Activated CD8-positive, alpha-beta memory T cell treated with anti-CD3 and anti-CD28 coated beads, Interleukin-2, amount 10 ng/mL, durations not matched to agents 7 days and 5 days (primary cell): ENCODE results near the gene PAPSS1. TPM values are rescaled to one million over a fixed set of nuclear protein-coding genes. Genes with fewer than 3 reads are reported as not detected.
"Not testable (repeated sequence)": the region's sequence is repeated elsewhere in the genome, so short reads cannot be mapped to it uniquely, and the experiment has no call there.

Experiments used
- ATAC-seq: fragments of 150-1000 bp; cut with Tn5 transposase; one replicate; pipeline ENCODE4 v1.10.0; 2021; ENCODE audit warnings: moderate library complexity
- CTCF ChIA-PET: fragments of 350-600 bp; sonication (Branson Sonifier 250); formaldehyde crosslinking; loops from one replicate; lab custom pipeline; 2021; ENCODE audit warnings: antibody characterized with exemption; lab: Charles Lee
- DNase-seq: peaks from one replicate; pipeline ENCODE4 v3.0.0-alpha.2; 2020
- H3K27ac Mint-ChIP-seq: one replicate; pipeline ENCODE4 v1.8.0; 2021; ENCODE audit warnings: mild to moderate bottlenecking, mixed read lengths
- H3K27me3 Mint-ChIP-seq: one replicate; pipeline ENCODE4 v1.8.0; 2021; ENCODE audit warnings: mixed read lengths
- H3K36me3 Mint-ChIP-seq: one replicate; pipeline ENCODE4 v1.8.0; 2021; ENCODE audit warnings: mild to moderate bottlenecking, mixed read lengths
- H3K4me1 Mint-ChIP-seq: one replicate; pipeline ENCODE4 v1.8.0; 2021; ENCODE audit warnings: mixed read lengths
- H3K4me3 Mint-ChIP-seq: one replicate; pipeline ENCODE4 v1.8.0; 2021; ENCODE audit warnings: mild to moderate bottlenecking, moderate library complexity, mixed read lengths
- H3K9me3 Mint-ChIP-seq: one replicate; pipeline ENCODE4 v1.8.0; 2022; ENCODE audit warnings: low read depth, mixed read lengths
- total RNA-seq, 2 experiments: library from RNA; stranded (reverse); gene quantifications; one replicate each; pipeline ENCODE4 v1.2.3, GENCODE V29; 2021

The PAPSS1 gene
- total RNA-seq, 2 experiments from 2014 or later = 20.7 to 32.0 TPM

DNA sequence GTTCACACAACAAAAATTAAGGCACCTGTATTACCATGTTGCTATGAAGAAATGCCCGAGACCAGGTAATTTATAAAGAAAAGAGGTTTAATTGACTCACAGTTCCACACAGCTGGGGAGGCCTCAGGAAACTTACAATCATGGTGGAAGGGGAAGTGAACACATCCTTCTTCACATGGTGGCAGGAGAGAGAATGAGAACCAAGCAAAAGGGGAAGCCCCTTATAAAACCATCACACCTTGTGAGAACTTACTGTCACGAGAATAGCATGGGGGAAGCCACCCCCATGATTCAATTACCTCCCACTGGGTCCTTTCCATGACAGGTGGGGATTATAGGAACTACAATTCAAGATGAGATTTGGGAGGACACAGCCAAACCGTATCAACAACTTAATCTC, 68.6 kb downstream of the PAPSS1 start:
- ATAC-seq, H3K27ac Mint-ChIP-seq, H3K4me3 Mint-ChIP-seq, H3K9me3 Mint-ChIP-seq, H3K4me1 Mint-ChIP-seq, CTCF ChIA-PET, H3K27me3 Mint-ChIP-seq, DNase-seq: not testable (repeated sequence)
- peaks cover 22% of the 10 kb centered on the region for H3K36me3 Mint-ChIP-seq

DNA sequence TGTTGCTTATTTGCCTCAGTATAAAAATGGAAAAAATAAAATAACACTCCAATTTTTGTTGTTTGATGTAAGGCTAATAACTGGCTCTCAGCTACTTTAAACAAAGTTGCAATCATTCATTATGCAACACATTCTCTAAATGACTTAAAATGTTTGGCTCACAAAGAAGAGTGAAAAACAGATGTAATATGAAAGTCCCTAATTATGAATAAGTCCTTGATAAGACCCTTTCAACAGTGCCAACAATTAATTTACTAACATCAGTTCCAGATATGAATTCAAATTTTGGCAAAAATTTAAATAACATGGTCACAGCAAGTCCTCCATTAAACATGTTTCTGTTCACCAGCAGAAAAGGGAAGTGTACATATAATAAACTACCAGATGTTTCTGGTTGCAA, 69.8 kb downstream of the PAPSS1 start:
- H3K27ac Mint-ChIP-seq = no peak overlapping the region
- H3K4me1 Mint-ChIP-seq = no peaks in the 10 kb centered on the region
- DNase-seq (no peak), ATAC-seq (no peak)
- no peaks in the 10 kb centered on the region for H3K27me3 Mint-ChIP-seq
- peaks cover 22% of the 10 kb centered on the region for H3K36me3 Mint-ChIP-seq
- H3K9me3 Mint-ChIP-seq = no peaks in the 10 kb centered on the region
- CTCF ChIA-PET = no interaction called here
- no peak overlapping the region for H3K4me3 Mint-ChIP-seq

DNA sequence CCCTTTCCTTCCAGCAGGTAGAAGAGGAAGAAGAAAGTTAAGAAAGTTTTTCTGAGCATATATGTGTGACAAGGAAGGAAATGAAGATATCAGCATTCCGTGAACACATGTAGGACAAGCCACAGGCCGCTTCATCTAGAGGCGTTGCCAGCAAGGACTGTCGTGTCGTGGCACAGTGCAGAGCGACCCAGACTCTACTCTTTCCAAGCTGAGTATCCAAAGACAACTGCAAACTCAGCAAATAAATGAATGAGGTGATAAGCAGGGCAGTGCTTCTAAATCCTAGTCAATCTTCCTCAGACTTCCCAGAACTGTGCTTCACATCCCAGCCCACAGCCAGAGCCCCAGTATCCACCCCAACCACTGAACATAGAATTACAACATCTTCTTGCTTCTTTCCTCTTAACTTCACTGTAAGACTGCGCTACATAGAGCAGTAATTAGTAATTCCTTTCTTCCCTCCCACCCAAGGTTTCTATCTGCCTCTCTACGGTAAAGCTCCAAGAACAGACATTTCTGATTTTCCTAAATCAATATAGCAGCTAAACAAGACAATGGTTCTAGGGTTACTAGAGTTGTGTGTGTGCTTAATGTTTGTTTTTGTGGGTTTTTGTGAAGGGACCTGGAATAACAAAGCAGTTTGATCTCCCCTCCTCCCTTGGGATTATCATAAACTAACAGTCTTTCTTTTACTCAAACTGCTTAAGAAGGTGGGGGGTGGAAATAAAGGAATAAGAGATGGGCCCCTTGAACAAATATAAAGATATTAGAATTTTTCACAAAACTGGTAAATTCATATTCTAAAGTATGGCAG, 71.6 kb downstream of the PAPSS1 start:
- ATAC-seq = no peak

DNA sequence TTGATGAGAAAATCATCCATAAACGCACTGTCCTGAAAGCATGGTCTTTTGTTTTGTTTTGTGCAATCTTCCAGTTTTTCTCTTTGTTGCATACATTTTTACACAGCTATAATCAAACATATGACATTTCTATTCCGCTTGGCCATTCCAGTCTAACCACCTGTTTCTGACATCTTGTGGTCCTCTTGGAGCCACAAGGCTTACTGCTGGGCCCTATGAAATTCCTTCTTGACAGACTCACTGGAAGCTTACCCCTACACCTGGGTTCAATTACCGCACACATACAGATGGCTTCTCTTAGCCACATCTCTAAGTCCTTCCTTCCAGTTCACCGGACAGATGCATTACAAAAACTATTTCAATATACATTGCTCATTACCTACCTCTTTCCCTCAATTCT, 72.4 kb downstream of the PAPSS1 start:
- Mint-ChIP-seq H3K4me1 (no peaks in the 10 kb centered on the region), H3K27me3 (no peaks in the 10 kb centered on the region), H3K27ac (no peak overlapping the region), H3K36me3 (peaks cover 20% of the 10 kb centered on the region), H3K9me3 (no peaks in the 10 kb centered on the region), H3K4me3 (no peak overlapping the region)
- DNase-seq (no peak), ATAC-seq (no peak)
- CTCF ChIA-PET = no interaction called here

More for the DNA sequence above, 71.6 kb downstream of the PAPSS1 start:
- Mint-ChIP-seq H3K27me3 (no peaks in the 10 kb centered on the region), H3K27ac (no peak overlapping the region), H3K9me3 (no peaks in the 10 kb centered on the region), H3K36me3 (peaks cover 24% of the 10 kb centered on the region), H3K4me1 (no peaks in the 10 kb centered on the region), H3K4me3 (no peak overlapping the region)
- no peak for DNase-seq
- CTCF ChIA-PET = no interaction called here

DNA sequence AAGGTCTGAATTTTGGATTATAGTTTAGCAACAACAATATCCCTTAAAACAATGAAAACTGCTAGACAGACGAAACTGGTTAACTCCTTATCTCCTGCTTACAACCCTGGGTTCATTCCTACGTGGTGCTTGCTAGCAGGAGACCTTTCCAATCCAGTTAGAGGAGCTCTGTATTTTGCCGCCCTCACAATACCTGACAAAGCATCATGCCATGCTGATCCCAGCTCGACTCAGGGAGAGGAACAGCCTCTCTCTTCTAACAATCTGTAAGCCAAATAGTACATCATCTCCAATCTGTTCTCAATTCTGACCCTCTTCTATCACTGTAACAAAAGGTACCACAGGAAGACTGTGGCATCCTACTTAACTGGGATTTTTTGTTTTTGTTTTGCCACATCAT, 74.4 kb downstream of the PAPSS1 start:
- H3K27ac Mint-ChIP-seq = no peak overlapping the region
- H3K4me1 Mint-ChIP-seq = no peaks in the 10 kb centered on the region
- H3K36me3 Mint-ChIP-seq = peaks cover 8% of the 10 kb centered on the region
- ATAC-seq (no peak), DNase-seq (no peak)
- H3K9me3 Mint-ChIP-seq = no peaks in the 10 kb centered on the region
- no peak overlapping the region for H3K4me3 Mint-ChIP-seq
- no peaks in the 10 kb centered on the region for H3K27me3 Mint-ChIP-seq
- CTCF ChIA-PET = no interaction called here

DNA sequence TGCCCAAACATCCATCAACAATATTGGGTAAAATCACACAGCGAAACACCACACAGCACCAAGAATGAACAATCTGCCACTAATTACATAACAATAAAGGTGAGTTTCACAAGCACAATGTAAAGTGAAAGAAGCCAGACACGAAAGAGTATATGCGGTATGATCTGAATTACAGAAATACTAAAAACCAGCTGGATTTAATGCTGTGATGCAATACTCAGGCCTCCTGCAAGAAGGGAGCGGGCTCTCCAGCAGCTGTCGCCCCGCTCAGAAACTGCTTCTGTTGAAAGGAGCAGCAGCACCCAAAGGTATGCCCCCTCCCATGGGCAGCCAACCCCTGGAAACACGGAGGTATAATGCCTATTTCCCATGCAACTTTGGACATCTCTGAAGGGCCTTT, 77.0 kb downstream of the PAPSS1 start:
- ATAC-seq (no peak), DNase-seq (no peak)
- no peaks in the 10 kb centered on the region for H3K27me3 Mint-ChIP-seq
- no peak overlapping the region for H3K27ac Mint-ChIP-seq
- no peaks in the 10 kb centered on the region for H3K9me3 Mint-ChIP-seq
- CTCF ChIA-PET = no interaction called here
- no peaks in the 10 kb centered on the region for H3K4me1 Mint-ChIP-seq
- peaks cover 8% of the 10 kb centered on the region for H3K36me3 Mint-ChIP-seq
- H3K4me3 Mint-ChIP-seq = no peak overlapping the region

DNA sequence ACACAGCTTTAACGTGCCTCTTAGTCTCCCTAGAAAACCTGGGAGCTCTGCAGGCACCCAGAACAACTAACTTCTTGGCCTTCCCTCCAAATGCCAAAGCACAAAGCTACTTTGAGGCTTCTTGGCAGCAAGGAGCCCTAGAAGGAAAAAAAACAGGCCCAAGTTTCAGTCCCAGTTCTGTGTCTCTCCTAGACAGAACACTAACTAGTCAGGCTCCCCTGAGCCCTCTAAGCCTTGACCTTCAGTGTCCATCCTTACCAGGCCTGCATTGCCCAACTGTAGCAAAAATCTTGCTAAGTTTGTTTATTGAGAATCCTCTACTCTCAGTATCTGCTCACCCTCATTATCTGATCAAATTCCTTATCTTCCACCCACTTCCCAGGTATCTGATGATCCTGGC, 79.2 kb downstream of the PAPSS1 start:
- Mint-ChIP-seq H3K4me3 (no peak overlapping the region), H3K27me3 (no peaks in the 10 kb centered on the region)
- no peak for ATAC-seq

DNA sequence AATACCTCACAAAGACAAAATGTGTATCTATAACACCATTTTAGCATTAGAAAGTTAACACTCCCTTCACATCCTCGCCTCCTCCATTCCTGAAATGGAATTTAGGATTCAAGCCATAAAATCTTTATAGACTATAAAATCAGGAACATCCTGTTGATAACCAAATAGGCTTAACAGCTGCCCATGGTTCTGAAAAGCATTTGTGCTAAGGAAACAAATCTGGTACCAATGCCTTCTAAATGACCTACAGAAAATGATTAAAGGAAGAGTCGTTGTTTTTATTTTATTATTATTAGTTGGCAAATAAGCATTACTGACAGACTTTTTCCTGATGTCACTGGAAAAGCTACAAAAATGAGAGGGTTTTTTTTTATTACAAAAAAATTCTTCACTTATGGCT, 79.8 kb downstream of the PAPSS1 start:
- peaks cover 6% of the 10 kb centered on the region for H3K36me3 Mint-ChIP-seq
- CTCF ChIA-PET = no interaction called here
- H3K9me3 Mint-ChIP-seq = no peaks in the 10 kb centered on the region
- ATAC-seq = no peak
- no peaks in the 10 kb centered on the region for H3K27me3 Mint-ChIP-seq
- no peaks in the 10 kb centered on the region for H3K4me1 Mint-ChIP-seq
- H3K27ac Mint-ChIP-seq = no peak overlapping the region
- no peak for DNase-seq
- H3K4me3 Mint-ChIP-seq = no peak overlapping the region

More for the DNA sequence above, 79.2 kb downstream of the PAPSS1 start:
- Mint-ChIP-seq H3K9me3 (no peaks in the 10 kb centered on the region), H3K36me3 (peaks cover 6% of the 10 kb centered on the region), H3K4me1 (no peaks in the 10 kb centered on the region), H3K27ac (no peak overlapping the region)
- CTCF ChIA-PET = no interaction called here
- DNase-seq = no peak

DNA sequence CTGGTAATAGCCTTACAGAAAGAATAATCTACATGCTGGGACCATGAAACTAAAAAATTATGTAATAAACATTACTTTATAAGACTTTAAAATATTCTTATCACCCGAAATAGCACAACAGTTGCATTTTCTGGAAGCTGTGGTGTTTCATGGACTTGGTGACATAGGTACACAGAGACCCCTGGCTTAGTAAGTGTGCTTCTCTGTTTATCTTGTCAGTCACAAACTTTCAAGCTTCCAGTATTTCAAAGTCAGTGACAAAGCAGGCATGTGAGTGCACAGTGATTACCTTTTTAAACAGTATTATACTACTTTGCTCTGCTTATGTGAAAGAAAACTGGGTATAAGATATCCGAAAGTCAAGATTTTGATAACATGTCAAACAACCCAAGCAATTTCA, 84.3 kb downstream of the PAPSS1 start:
- Mint-ChIP-seq H3K4me1 (no peaks in the 10 kb centered on the region), H3K36me3 (no peaks in the 10 kb centered on the region), H3K9me3 (no peaks in the 10 kb centered on the region), H3K27ac (no peak overlapping the region), H3K4me3 (no peak overlapping the region), H3K27me3 (no peaks in the 10 kb centered on the region)
- no peak for ATAC-seq
- no peak for DNase-seq
- CTCF ChIA-PET = no interaction called here

DNA sequence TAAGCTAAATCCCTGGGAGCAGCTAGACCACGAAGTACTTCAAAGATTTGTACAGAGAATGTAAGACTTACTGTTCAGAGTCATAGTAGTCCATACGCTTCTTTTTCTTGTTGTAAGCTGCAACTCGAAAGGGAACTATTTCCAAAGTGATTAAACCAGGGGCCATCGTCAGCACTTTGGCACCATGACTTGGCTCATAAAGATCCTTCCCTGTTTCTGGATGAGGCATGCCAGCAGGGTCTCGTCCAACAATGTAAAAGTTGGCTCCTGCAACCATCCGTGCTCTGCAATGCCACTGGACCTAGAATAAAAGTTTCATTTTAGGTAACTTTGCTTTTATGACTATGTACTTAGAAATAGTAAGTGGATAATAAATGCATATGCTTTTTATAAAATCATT, 88.5 kb downstream of the PAPSS1 start:
- DNase-seq (no peak), ATAC-seq (no peak)
- Mint-ChIP-seq H3K36me3 (peaks cover 3% of the 10 kb centered on the region), H3K4me1 (no peaks in the 10 kb centered on the region), H3K27ac (no peak overlapping the region), H3K27me3 (no peaks in the 10 kb centered on the region), H3K9me3 (no peaks in the 10 kb centered on the region), H3K4me3 (no peak overlapping the region)
- CTCF ChIA-PET = no interaction called here

DNA sequence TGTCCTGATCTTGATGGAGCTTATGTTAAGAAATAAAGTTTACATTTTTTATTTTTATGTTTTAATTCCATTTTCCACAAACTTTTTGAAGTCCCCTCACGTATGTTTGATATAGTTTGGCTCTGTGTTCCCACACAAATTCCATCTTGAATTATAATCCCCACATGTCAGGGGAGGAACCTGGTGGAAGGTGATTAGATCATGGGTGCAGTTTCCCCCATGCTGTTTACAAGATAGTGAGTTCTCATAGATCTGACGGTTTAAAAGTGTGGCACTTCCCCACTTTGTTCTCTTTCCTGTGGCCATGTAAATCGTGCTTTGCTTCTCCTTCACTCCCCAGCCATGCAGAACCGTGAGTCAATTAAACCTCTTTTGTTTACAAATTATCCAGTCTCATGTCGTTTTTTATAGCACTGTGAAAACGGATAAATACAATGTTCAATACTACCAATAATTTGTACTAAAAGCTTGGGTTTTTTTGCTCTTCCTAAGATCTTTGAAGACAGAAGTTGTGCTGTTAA, 89.8 kb downstream of the PAPSS1 start:
- peaks cover 5% of the 10 kb centered on the region for H3K36me3 Mint-ChIP-seq
- H3K9me3 Mint-ChIP-seq = no peaks in the 10 kb centered on the region
- H3K27ac Mint-ChIP-seq = no peak overlapping the region
- CTCF ChIA-PET = no interaction called here
- no peaks in the 10 kb centered on the region for H3K4me1 Mint-ChIP-seq
- H3K4me3 Mint-ChIP-seq = no peak overlapping the region
- no peak for DNase-seq
- ATAC-seq = no peak
- H3K27me3 Mint-ChIP-seq = no peaks in the 10 kb centered on the region

DNA sequence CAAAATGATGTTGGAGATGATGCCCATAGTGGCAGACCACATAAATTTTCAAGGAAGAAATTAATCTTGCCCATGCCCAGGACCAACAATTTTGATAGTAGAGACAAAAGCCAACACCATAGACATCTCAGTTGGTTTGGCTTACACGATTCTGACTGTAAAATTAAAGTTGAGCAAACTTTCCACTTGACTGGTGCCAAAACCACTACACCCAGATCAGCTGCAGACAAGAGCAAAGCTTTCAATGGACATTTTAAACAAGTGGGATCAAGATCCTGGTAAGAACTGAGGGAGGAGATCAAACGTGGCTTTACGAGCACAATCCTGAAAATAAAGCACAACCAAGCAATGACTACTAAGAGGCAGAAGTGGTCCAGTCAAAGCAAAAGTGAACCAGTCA, 90.7 kb downstream of the PAPSS1 start:
- Mint-ChIP-seq H3K4me1 (no peaks in the 10 kb centered on the region), H3K36me3 (peaks cover 5% of the 10 kb centered on the region), H3K4me3 (no peak overlapping the region), H3K9me3 (no peaks in the 10 kb centered on the region), H3K27me3 (no peaks in the 10 kb centered on the region), H3K27ac (no peak overlapping the region)
- CTCF ChIA-PET = no interaction called here
- ATAC-seq = no peak
- DNase-seq = no peak

DNA sequence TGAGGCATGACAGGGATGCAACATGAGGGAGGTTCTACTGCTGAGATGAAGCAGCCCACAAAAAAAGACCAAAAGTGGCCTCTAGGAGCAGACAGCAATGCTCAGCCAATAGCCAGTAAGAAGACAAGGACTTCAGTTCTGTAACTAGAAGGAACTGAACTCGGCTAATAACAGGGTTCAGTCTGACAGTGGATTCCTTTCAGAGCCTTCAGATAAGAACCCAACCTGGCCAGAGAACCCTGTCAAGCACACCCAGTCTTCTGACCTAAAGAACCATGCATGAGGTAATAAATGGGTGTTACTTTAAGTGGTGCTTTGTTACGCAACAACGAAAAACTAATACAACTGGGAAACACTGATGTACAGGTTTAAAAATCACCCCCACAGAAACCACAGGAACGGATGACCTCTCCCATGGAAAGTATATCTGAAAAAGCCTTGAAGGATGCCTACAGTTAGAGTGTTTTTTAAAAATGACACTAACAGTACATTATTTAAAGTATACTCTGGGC, 94.6 kb downstream of the PAPSS1 start:
- no peaks in the 10 kb centered on the region for H3K4me1 Mint-ChIP-seq
- no peak overlapping the region for H3K4me3 Mint-ChIP-seq
- H3K9me3 Mint-ChIP-seq = peaks cover 7% of the 10 kb centered on the region
- H3K27ac Mint-ChIP-seq = no peak overlapping the region
- no peak for DNase-seq
- no peaks in the 10 kb centered on the region for H3K27me3 Mint-ChIP-seq
- CTCF ChIA-PET = no interaction called here
- no peak for ATAC-seq
- H3K36me3 Mint-ChIP-seq = peaks cover 15% of the 10 kb centered on the region

DNA sequence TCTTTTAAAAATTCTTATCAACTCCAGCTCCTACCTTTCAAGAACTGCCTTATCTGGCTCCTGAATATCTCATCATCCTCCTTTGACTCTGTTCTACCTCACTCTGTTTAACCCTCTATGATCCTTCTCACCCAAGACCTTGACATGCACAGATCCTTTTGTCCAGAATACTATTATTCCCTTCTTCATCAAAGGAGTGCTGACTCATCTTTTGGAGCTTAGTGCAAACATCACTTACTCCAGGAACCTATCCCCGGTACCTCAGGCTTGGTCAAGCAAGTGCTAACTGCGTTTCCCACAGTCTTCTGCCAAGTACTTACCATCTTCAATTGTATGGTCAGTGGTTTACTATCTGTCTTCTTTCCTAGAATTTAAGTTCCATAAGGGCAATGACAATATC, 96.0 kb downstream of the PAPSS1 start:
- Mint-ChIP-seq H3K27me3 (no peaks in the 10 kb centered on the region), H3K27ac (no peak overlapping the region), H3K4me3 (no peak overlapping the region), H3K9me3 (peaks cover 7% of the 10 kb centered on the region), H3K4me1 (no peaks in the 10 kb centered on the region), H3K36me3 (peaks cover 16% of the 10 kb centered on the region)
- DNase-seq (no peak), ATAC-seq (no peak)
- CTCF ChIA-PET = no interaction called here
